22Rv1 (cell line): ENCODE data around the gene SH3BP4.

Experiments
- H3K27ac ChIP-seq: fragments of 450-650 bp; 2 replicates; pipeline ENCODE4 v1.5.1; 2017
- CTCF ChIP-seq: fragments of 450-650 bp; IDR thresholded peaks from 2 replicates; pipeline ENCODE4 v1.5.1; 2017; ENCODE audit warnings: mild to moderate bottlenecking
- ZFX ChIP-seq: fragments of 450-650 bp; IDR thresholded peaks from 2 replicates; pipeline ENCODE4 v1.6.1; 2017; ENCODE audit warnings: antibody characterized with exemption, borderline replicate concordance

Gene SH3BP4

GRCh38 chr2:234947556-234947955 lies 4.3 kb upstream of the SH3BP4 start:
- no peak overlapping the region for H3K27ac ChIP-seq
- TF ChIP-seq CTCF (no peak), ZFX (no peak)

DNA sequence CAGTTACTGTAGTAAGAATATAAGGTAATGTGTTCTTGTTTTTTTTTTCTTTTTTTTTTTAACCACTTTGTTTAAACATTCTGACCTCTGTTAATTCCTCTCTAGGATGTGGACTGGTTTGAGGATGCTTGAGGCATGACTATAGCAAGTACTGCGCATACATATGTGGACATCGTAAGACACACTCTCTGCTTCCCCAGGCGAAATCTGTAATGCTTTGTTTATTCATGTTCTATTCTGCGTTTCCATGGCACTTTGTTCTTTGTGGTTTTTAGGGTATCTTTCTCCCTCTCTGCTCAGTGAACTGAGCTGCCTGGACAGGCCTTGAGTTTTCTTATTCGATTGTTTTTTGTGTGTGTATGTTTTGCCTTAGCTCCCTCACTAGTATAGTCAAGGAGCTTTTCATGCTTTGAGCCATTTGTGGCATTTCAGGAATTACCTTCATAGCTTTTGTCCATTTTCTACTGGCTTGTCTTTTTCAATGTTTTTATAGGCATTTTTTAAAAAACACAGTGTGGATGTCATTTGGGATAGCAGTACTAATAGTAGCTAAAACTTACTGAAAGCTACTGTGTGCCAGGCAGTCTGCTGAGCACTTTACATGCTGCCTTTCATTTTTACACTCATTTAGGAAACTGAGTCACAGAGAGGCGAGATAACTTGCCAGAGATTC lies 1.9 kb upstream of the SH3BP4 start:
- H3K27ac ChIP-seq: no peak overlapping the region
- TF ChIP-seq CTCF (no peak), ZFX (no peak)

GRCh38 chr2:234950435-234950729 lies 1.4 kb upstream of the SH3BP4 start:
- no peak overlapping the region for H3K27ac ChIP-seq
- TF ChIP-seq CTCF (no peak), ZFX (no peak)

DNA sequence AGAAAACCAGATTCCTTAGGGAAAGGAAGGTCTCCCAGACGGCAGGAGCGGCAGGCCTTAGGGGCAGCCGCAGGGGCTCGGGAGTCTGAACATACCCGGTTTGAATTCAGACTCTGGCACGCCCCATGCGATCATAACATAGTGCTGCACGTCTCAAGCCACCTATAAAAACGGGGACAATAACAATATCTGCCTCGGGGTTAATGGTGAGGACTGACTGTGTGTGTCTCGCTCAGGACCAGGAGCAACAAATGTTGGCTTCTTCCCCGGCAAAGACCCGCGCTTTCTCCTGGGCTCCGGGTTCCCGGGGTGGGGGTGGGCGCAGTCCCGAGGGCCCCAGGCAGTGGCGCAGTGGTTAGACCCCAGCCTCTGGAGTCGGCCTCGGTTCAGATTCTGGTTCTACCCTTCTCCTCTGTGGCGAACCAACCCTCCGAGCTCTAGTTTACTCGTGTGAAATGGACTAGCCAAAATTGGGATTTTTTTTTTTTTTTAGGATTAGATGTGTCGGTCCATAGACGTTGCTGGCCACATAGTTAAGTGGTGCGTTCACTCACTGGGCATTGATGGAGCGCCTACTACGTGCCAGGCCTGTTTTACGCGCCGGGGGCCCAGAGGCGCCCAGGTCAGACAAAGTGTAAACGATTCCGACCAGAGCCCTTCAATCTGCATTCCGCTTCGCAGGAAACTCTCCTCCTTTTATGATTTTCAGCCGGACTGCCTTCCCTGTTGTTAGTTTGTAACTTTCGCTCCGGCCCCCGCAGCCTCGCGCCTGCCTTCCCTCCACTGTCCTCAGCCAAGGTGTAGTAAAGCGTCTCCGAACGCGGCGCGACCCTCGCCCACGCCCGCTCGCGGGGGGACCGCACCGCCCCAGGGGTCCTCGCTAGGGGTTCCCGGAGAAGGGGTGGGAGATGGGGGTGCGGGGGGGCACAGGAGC lies 820 bp upstream of the SH3BP4 start:
- H3K27ac ChIP-seq: no peak overlapping the region
- TF ChIP-seq CTCF (no peak), ZFX (no peak)

- 0 out of 2 replicates have a peak overlapping the region, but pooled peaks have one; percentile 10 for H3K27ac ChIP-seq
- no peak for TF ChIP-seq ZFX
- 0 out of 2 replicates have a peak, but pooled peaks have one; percentile 3 for TF ChIP-seq CTCF
These were observed 676 bp downstream of the SH3BP4 start for GRCh38 chr2:234952270-234953115.

GRCh38 chr2:234953116-234954031 lies 1.6 kb downstream of the SH3BP4 start:
- H3K27ac ChIP-seq: no peak overlapping the region
- TF ChIP-seq CTCF (no peak), ZFX (no peak)
